ENCODE measurements around the gene FMOD. TPM values are rescaled to one million over a fixed set of nuclear protein-coding genes. Genes with fewer than 3 reads are reported as not detected.
A peak's percentile ranks its signal among the peaks of the same experiment; 100 is the strongest.

Gene FMOD
- polyA plus RNA-seq, 1 experiment, result 5.4 TPM

DNA sequence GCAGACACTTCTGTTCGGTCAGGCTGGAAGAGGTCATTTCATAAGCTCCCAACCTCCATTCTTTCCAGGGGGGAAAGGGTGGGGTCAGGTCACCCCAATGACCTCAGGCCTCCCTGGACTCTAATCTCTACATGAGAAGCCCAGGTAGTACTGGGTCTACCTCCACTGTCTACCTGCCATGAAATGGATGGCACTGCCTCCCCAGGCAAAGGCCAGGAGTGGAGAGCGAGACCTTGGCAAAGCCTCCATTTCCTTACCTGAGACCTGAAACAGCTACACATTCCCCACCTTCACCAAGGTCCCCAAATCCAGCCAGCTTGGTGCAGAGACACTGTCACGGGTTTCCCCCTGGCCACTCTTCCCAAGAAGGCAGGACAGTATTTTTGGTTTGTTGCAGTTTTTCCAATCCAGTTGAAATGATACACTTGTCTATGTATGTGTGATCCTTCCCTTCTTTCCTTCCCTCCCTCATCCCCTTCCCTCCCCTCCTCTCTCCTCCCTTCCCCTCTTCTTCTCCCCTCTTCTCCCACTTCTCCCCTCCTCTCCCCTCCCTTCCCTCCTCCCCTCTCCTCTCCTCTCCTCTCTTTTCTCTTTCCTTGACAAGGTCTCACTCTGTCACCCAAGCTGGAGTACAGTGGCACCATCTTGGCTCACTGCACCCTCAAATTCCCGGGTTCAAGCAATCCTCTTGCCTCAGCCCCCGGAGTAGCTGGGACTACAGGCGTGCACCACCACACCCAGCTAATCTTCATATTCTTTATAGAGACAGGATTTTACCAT is 29.5 kb downstream of the FMOD start:
- TF ChIP-seq, protein P1, sequence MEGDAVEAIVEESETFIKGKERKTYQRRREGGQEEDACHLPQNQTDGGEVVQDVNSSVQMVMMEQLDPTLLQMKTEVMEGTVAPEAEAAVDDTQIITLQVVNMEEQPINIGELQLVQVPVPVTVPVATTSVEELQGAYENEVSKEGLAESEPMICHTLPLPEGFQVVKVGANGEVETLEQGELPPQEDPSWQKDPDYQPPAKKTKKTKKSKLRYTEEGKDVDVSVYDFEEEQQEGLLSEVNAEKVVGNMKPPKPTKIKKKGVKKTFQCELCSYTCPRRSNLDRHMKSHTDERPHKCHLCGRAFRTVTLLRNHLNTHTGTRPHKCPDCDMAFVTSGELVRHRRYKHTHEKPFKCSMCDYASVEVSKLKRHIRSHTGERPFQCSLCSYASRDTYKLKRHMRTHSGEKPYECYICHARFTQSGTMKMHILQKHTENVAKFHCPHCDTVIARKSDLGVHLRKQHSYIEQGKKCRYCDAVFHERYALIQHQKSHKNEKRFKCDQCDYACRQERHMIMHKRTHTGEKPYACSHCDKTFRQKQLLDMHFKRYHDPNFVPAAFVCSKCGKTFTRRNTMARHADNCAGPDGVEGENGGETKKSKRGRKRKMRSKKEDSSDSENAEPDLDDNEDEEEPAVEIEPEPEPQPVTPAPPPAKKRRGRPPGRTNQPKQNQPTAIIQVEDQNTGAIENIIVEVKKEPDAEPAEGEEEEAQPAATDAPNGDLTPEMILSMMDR (IDR thresholded peaks at IDR 0.05; ENCODE audit: low read depth, low read length), result no peak
- DNase-seq (ENCODE audit: low read depth, low spot score), result no peak
- Histone ChIP-seq H3K9me3 (ENCODE audit: control insufficient read depth, insufficient read depth, low read length) (no peaks in the 10 kb centered on the region; the same call in 1 of the 2 replicates), H3K27ac (ENCODE audit: low read depth, low read length) (no peak overlapping the region), H3K27me3 (ENCODE audit: control insufficient read depth, insufficient read depth, low read length) (peaks cover 69% of the 10 kb centered on the region), H3K4me3 (ENCODE audit: low read depth, low read length) (no peak overlapping the region)
- ChIA-PET CTCF (interaction anchor here (1.1 to 1.6 kb wide), 5 partner anchors 15 to 54 kb away, joined by 4 to 12 read pairs (median 6); no protein-coding TSS in a partner anchor), POLR2A (interaction anchor here (0.6 to 1.5 kb wide), 2 partner anchors 15 to 29 kb away, joined by 3 to 8 read pairs; no protein-coding TSS in a partner anchor)

- peaks cover 62% of the 10 kb centered on the region for H3K27me3 ChIP-seq (ENCODE audit: control insufficient read depth, insufficient read depth, low read length)
- CTCF ChIA-PET, result interaction anchor here (0.7 to 1.6 kb wide), 6 partner anchors 16 to 280 kb away, joined by 3 to 12 read pairs (median 5); no protein-coding TSS in a partner anchor
- DNase-seq (ENCODE audit: low read depth, low spot score), result no peak
These were observed 30.2 kb downstream of the FMOD start for GRCh38 chr1:203320591-203321272.

DNA sequence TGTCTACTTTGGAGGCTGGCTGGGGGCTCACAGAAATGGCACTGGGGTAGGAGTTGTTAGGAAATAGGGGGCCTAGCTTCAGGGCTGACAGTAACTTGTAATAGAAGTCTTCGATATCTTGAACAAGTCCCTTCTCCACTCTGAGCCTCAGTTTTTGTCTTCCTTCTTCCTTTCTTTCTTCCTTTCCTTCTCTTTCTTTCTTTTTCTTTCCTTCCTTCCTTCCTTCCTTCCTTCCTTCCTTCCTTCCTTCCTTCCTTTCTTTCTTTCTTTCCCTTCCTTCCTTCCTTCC is 32.7 kb downstream of the FMOD start:
- Histone ChIP-seq H3K27me3 (ENCODE audit: control insufficient read depth, insufficient read depth, low read length) (peaks cover 37% of the 10 kb centered on the region), H3K9me3 (ENCODE audit: control insufficient read depth, insufficient read depth, low read length) (no peaks in the 10 kb centered on the region), H3K27ac (ENCODE audit: low read depth, low read length) (no peak overlapping the region), H3K4me3 (ENCODE audit: low read depth, low read length) (no peak overlapping the region)
- DNase-seq (ENCODE audit: low read depth, low spot score), result no peak
- ChIA-PET POLR2A (no interaction called here), CTCF (interaction anchor here (0.6 to 2.1 kb wide), 3 partner anchors 26 to 1133 kb away, joined by 3 to 8 read pairs (median 4); no protein-coding TSS in a partner anchor)
- TF ChIP-seq, protein P1 (IDR thresholded peaks at IDR 0.05; ENCODE audit: low read depth, low read length), result no peak

More at GRCh38 chr1:203320591-203321272, 30.2 kb downstream of the FMOD start:
- Histone ChIP-seq H3K9me3 (ENCODE audit: control insufficient read depth, insufficient read depth, low read length) (no peaks in the 10 kb centered on the region; the same call in 1 of the 2 replicates), H3K4me3 (ENCODE audit: low read depth, low read length) (no peak overlapping the region), H3K27ac (ENCODE audit: low read depth, low read length) (peak overlapping the region; percentile 39)
- POLR2A ChIA-PET, result interaction anchor here (0.6 to 1.5 kb wide), 2 partner anchors 14 to 28 kb away, joined by 3 to 8 read pairs; no protein-coding TSS in a partner anchor
- TF ChIP-seq, protein P1 (IDR thresholded peaks at IDR 0.05; ENCODE audit: low read depth, low read length), result no peak

GRCh38 chr1:203317429-203318228 is 33.3 kb downstream of the FMOD start:
- ChIA-PET CTCF (interaction anchor here (0.6 to 2.1 kb wide), 6 partner anchors 11 to 1133 kb away, joined by 3 to 8 read pairs (median 4); no protein-coding TSS in a partner anchor), POLR2A (no interaction called here)
- peaks cover 31% of the 10 kb centered on the region for H3K27me3 ChIP-seq (ENCODE audit: control insufficient read depth, insufficient read depth, low read length)
- TF ChIP-seq, protein P1 (IDR thresholded peaks at IDR 0.05; ENCODE audit: low read depth, low read length), result no peak
- H3K4me3 ChIP-seq (ENCODE audit: low read depth, low read length), result no peak overlapping the region
- no peak for DNase-seq (ENCODE audit: low read depth, low spot score)
- H3K9me3 ChIP-seq (ENCODE audit: control insufficient read depth, insufficient read depth, low read length), result no peaks in the 10 kb centered on the region
- H3K27ac ChIP-seq (ENCODE audit: low read depth, low read length), result no peak overlapping the region
